Amniotic stem cell (primary cell): ENCODE data around the gene PYGL.

Experiments used
- DNase-seq: peaks from one replicate; lab custom pipeline; 2025; lab: John Stamatoyannopoulos, UW

The PYGL gene

GRCh38 chr14:50871914-50872732 is 72.2 kb downstream of the PYGL start, which contains the start of gene ABHD12B:
Gene ABHD12B (plus strand): TSS chr14:50872053. CDS start chr14:50872175, 122 bp downstream.
- DNase-seq: no peak

- no peak for DNase-seq
Observed at GRCh38 chr14:50871228-50871627, 73.1 kb downstream of the PYGL start.

- no peak for DNase-seq
Observed at GRCh38 chr14:50865391-50866076, 78.7 kb downstream of the PYGL start.

- no peak for DNase-seq
Observed at GRCh38 chr14:50864946-50865345, 79.3 kb downstream of the PYGL start.

DNA sequence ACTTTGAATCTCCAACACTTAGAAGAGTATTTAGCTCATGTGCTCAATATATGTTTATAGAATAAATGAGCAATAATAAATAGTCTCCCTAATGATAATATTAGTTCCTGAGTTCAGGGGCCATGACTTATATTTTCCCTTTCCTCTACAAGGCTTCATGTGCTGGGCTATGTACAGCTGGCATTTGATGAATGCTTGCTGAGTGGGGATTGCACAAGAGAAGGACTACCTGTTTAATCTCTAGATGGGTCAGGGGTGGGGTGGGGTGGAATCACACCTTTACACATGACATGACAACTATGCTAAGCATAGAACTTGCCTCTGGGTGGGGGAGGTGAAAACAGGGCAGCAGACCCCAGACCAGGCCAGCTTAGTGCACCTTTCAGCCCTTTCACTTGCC is 80.0 kb downstream of the PYGL start:
- DNase-seq: no peak

DNA sequence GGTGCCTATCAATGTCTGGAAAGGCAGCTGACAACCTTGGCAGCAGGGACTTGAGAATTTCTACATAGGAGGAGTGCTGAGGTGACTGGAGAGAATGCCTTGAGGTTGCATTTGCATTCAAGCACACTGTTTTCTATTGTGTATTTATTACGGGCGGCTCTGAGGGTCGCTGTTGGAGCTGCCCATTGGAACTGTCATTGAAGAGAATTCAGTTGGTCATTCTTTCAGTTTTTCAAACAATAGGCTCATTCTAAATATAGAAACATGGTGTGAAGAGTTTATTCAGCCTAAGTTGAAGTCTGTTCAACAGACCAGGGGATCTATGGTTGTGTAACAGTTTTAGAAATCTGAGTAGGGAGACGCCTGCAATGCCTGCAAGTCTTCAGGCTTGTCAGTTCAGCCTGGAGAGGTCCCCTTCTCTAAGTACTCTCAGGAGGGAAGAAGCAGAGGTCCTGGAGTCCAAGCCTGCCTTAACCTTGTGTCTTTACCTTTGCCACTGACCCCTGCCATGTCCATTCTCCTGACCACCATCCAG is 82.2 kb downstream of the PYGL start:
- DNase-seq: no peak

GRCh38 chr14:50860478-50861086 is 83.7 kb downstream of the PYGL start:
- DNase-seq: peak; percentile 14

- no peak for DNase-seq
Observed at GRCh38 chr14:50859296-50859624, 85.0 kb downstream of the PYGL start.

DNA sequence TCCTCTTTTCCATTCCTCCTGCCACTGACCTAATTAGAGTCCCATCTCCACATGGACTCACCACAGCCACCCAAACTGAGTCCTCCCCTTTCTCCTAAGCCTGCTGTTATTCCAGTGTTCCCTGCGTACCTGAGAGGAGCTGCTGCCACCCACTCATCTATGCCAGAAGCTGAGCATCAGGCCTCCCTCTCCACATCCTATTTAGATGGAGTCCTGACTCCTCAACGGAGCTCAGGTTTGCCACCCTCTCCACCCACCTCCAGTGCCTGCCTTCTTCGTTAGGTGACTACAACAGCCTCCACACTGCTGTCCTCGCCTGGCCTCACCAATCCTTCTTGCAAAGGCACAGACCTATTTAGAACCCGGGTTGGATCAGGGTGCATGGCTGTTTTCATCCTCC is 87.6 kb downstream of the PYGL start:
- DNase-seq: no peak

GRCh38 chr14:50855558-50855957 is 88.7 kb downstream of the PYGL start:
- no peak for DNase-seq
